A673 (cell line): ENCODE data around the gene RGS14. TPM values are rescaled to one million over a fixed set of nuclear protein-coding genes. Genes with fewer than 3 reads are reported as not detected.

Experiments
- BruUV-seq: library from RNA; stranded (reverse); fragments of 400-500 nt; replicated peaks from 2 replicates; lab custom pipeline; 2021; lab: Mats Ljungman, UMichigan
- CTCF ChIA-PET: fragments of 300-600 bp; sonication (Branson Sonifier 250); formaldehyde crosslinking; loops from one replicate; lab custom pipeline; 2022; ENCODE audit warnings: antibody characterized with exemption; lab: Charles Lee
- POLR2A ChIA-PET: fragments of 300-600 bp; sonication (Branson Sonifier 250); formaldehyde crosslinking; loops from one replicate; lab custom pipeline; 2022; ENCODE audit warnings: antibody characterized with exemption; ENCODE audit not compliant: low non-redundant PET; lab: Charles Lee
- DNase-seq: peaks from one replicate; pipeline ENCODE4 v3.0.0-alpha.2; 2015; ENCODE audit warnings: low spot score
- H3K27ac ChIP-seq: fragments of 200-600 bp; sonication (generic); 2 replicates; pipeline ENCODE4 v1.5.1; 2016; ENCODE audit warnings: mixed run types, low read depth, mild to moderate bottlenecking, mixed read lengths, antibody characterized with exemption, low read length; ENCODE audit not compliant: poor library complexity, severe bottlenecking
- H3K27me3 ChIP-seq: fragments of 200-600 bp; sonication (generic); replicated peaks from 2 replicates; pipeline ENCODE4 v1.6.1; 2017; ENCODE audit warnings: mixed run types, low read depth, mild to moderate bottlenecking, mixed read lengths, antibody characterized with exemption, low read length; ENCODE audit not compliant: insufficient read depth, poor library complexity
- H3K36me3 ChIP-seq: fragments of 200-600 bp; sonication (generic); 2 replicates; pipeline ENCODE4 v1.6.1; 2016; ENCODE audit warnings: mixed run types, mild to moderate bottlenecking, mixed read lengths, antibody characterized with exemption, low read length; ENCODE audit not compliant: insufficient read depth, poor library complexity, severe bottlenecking
- H3K4me1 ChIP-seq: fragments of 200-600 bp; sonication (generic); 2 replicates; pipeline ENCODE4 v1.6.1; 2017; ENCODE audit warnings: mixed run types, mild to moderate bottlenecking, mixed read lengths, antibody characterized with exemption, low read length; ENCODE audit not compliant: insufficient read depth, poor library complexity, severe bottlenecking
- H3K4me3 ChIP-seq: fragments of 200-600 bp; sonication (generic); 2 replicates; pipeline ENCODE4 v1.5.1; 2016; ENCODE audit warnings: low read depth, mixed run types, mild to moderate bottlenecking, mixed read lengths, low read length; ENCODE audit not compliant: poor library complexity, severe bottlenecking
- H3K9me3 ChIP-seq: fragments of 200-600 bp; sonication (generic); 2 replicates; pipeline ENCODE4 v1.6.1; 2016; ENCODE audit warnings: mixed run types, low read depth, mild to moderate bottlenecking, mixed read lengths, antibody characterized with exemption, low read length; ENCODE audit not compliant: poor library complexity, severe bottlenecking
- EZH2 ChIP-seq: fragments of 200-600 bp; sonication (generic); IDR thresholded peaks from 2 replicates; pipeline ENCODE4 v1.6.1; 2017; ENCODE audit warnings: borderline replicate concordance, low read depth, mild to moderate bottlenecking, mixed read lengths, antibody characterized with exemption, low read length; ENCODE audit not compliant: poor library complexity, severe bottlenecking
- intact Hi-C: fragments of 100-400 bp; cut with micrococcal nuclease; formaldehyde crosslinking; loops from one replicate; pipeline ENCODE4 v1.10.0; 2022; ENCODE audit not compliant: unreplicated experiment
- total RNA-seq: library from RNA; stranded (reverse); gene quantifications from 2 replicates; pipeline ENCODE4 v1.2.3, GENCODE V29; 2021
- TF ChIP-seq, protein P1 (sequence below): fragments of 300-800, 200-600 bp; sonication (generic); conservative IDR thresholded peaks from 2 replicates; pipeline ENCODE4 v1.5.1; 2017; ENCODE audit warnings: low read depth, mild to moderate bottlenecking, antibody characterized with exemption, low read length, moderate library complexity, mixed read lengths

The RGS14 gene
- total RNA-seq, 1 experiment from 2014 or later: 3.1 TPM

DNA sequence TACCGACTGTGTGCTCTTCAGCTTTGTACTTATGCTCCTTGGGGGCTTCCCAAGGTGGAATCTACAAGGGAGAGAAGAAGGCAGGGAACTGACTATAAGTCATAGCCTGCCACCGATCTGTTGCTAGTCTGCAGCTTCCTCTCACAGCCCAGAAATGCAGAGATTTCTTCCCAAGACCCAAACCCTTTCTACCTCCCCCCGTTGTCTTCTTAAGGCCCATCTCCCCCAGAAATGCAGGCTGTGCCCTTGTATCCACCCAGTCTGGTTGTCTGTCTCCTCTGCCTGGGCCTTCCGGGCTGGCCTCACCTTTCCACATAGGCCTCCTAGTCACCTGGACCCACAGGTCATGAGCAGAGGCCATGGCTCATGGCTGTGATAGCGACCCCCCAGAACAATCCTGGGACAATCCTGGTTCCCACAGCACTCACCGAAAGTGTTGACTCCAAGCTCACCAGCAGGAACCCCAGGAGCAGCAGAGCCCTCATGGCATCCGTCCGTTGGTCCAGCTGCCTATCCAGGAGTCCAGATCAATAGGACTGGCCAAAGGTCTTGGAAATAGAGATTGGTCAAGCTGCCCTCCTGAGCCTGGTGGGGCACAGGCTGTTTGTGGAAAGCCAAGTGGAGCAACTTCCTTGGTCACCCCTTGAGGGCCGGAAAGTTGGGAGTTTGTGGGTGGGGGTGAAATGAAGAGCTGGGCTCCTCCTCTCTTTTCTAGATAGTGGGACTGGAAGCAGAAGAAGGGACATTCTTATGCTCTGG lies 51.5 kb downstream of the RGS14 start, which contains the start of gene F12:
F12 (minus strand) TSS at position 522 of the 759 bp plus-strand sequence; CDS start at position 485, 37 bp downstream.
- TF ChIP-seq EZH2: no peak
- TF ChIP-seq, protein P1, sequence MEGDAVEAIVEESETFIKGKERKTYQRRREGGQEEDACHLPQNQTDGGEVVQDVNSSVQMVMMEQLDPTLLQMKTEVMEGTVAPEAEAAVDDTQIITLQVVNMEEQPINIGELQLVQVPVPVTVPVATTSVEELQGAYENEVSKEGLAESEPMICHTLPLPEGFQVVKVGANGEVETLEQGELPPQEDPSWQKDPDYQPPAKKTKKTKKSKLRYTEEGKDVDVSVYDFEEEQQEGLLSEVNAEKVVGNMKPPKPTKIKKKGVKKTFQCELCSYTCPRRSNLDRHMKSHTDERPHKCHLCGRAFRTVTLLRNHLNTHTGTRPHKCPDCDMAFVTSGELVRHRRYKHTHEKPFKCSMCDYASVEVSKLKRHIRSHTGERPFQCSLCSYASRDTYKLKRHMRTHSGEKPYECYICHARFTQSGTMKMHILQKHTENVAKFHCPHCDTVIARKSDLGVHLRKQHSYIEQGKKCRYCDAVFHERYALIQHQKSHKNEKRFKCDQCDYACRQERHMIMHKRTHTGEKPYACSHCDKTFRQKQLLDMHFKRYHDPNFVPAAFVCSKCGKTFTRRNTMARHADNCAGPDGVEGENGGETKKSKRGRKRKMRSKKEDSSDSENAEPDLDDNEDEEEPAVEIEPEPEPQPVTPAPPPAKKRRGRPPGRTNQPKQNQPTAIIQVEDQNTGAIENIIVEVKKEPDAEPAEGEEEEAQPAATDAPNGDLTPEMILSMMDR: no peak
- peaks cover 3% of the 10 kb centered on the region for H3K4me1 ChIP-seq
- no peaks in the 10 kb centered on the region for H3K9me3 ChIP-seq
- intact Hi-C loops: no loop called here
- H3K4me3 ChIP-seq: no peak within 1 kb of the TSS
- CTCF ChIA-PET: interaction anchor here (0.5 kb wide), 1 partner anchor 30 kb away, joined by 5 read pairs; no protein-coding TSS in a partner anchor
- POLR2A ChIA-PET: no interaction called here
- no peaks in the 10 kb centered on the region for H3K36me3 ChIP-seq
- BruUV-seq: no TSS peak
- no peak within 1 kb of the TSS for H3K27ac ChIP-seq
- DNase-seq: no peak
- H3K27me3 ChIP-seq: no peaks in the 10 kb centered on the region

DNA sequence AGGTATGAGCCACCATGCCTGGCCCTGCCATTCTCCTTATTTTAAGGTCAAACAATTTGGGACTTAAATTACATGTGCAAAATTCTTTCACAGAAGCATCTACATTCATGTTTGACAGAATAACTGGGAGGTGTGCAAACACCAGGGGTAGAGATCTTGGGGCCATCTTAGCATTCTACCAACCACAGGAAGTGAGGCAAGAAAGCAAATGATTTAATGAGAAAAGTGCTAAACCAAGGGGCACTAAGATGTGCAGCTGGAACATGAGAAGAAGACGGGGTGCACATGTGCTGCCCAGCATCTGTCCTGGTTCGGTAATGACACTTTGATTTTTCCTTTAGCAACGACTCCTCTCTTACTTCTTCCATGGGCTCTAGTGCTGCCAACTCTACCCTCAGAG lies 52.9 kb downstream of the RGS14 start:
- intact Hi-C loops: no loop called here

DNA sequence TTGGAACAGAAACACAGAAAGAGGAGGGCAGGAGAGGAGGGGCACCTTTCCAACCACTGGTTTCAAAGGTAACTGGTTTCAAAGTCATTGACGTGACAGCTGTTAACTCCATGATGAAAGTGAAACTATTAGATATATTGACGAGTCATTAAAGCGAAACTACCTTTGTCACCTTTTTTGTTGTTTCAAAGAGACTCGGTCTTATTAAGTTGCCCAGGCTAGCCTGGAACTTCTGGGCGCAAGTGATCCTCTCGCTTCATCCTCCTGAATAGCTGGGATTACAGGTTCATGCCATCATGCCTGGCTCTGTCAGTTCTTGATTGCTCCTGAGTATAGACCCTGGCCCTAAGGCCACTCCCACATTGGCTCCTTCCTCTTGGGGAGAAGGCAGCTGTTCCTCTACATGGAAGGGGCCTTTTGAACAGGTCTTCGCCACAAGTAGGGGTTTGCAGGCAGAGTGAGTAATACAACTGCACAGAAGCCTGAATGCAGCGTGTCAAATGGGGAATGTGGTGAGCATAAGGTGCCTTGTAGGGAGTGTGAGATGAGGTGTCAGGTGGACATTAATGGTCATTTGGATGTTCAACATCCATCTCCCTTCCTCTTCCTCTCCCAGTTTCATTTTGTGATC lies 55.0 kb downstream of the RGS14 start:
- TF ChIP-seq, protein P1: no peak
- no peak for TF ChIP-seq EZH2
- no peaks in the 10 kb centered on the region for H3K9me3 ChIP-seq
- H3K4me3 ChIP-seq: no peak overlapping the region
- no peaks in the 10 kb centered on the region for H3K36me3 ChIP-seq
- ChIA-PET CTCF (no interaction called here), POLR2A (no interaction called here)
- BruUV-seq: no TSS peak
- no peak for DNase-seq
- H3K4me1 ChIP-seq: no peaks in the 10 kb centered on the region
- H3K27ac ChIP-seq: no peak overlapping the region
- intact Hi-C loops: no loop called here
- H3K27me3 ChIP-seq: no peaks in the 10 kb centered on the region

More for the DNA sequence above, 52.9 kb downstream of the RGS14 start:
- no peak for TF ChIP-seq EZH2
- TF ChIP-seq, protein P1: no peak
- Histone ChIP-seq H3K9me3 (no peaks in the 10 kb centered on the region), H3K36me3 (no peaks in the 10 kb centered on the region), H3K27me3 (no peaks in the 10 kb centered on the region), H3K4me1 (no peaks in the 10 kb centered on the region), H3K27ac (no peak overlapping the region), H3K4me3 (no peak overlapping the region)
- DNase-seq: no peak
- no TSS peak for BruUV-seq
- CTCF ChIA-PET: no interaction called here
- POLR2A ChIA-PET: no interaction called here
